ENCODE results near the gene SF3A2.

The SF3A2 gene

GRCh38 chr19:2289714-2290435 lies 53.3 kb downstream of the SF3A2 start:
- Histone ChIP-seq H3K79me2 (ENCODE audit: insufficient read depth, low read length) (no peaks in the 10 kb centered on the region), H4K20me1 (ENCODE audit: low read depth, low read length) (no peaks in the 10 kb centered on the region), H3K27ac (ENCODE audit: low read depth, low read length) (peak overlapping the region; percentile 75), H3F3A (ENCODE audit: insufficient read depth) (0 out of 2 replicates have a peak, but pooled peaks cover 3% of the 10 kb centered on the region), H3K27me3 (ENCODE audit: low read length) (no peaks in the 10 kb centered on the region), H2AFZ (ENCODE audit: low read depth, low read length, severe bottlenecking) (peak overlapping the region; percentile 12), H3K9me3 (ENCODE audit: insufficient read depth, low read length) (no peaks in the 10 kb centered on the region), H3K4me3 (ENCODE audit: insufficient read depth, low read length, poor library complexity, severe bottlenecking) (peak overlapping the region; percentile 52), H3K9me2 (replicated peaks; ENCODE audit: insufficient read depth, low read length) (no peaks in the 10 kb centered on the region), H3K4me2 (ENCODE audit: low read depth, low read length, poor library complexity, severe bottlenecking) (peak overlapping the region; percentile 68), H3K36me3 (ENCODE audit: low read length) (no peaks in the 10 kb centered on the region), H3K9ac (ENCODE audit: low read length) (peak overlapping the region; percentile 51)
- TF ChIP-seq EZH2phosphoT487 (conservative IDR thresholded peaks at IDR 0.05; ENCODE audit: low read length) (no peak), CTCF (IDR thresholded peaks at IDR 0.05; ENCODE audit: insufficient read depth, low read length, poor library complexity, severe bottlenecking) (no peak)

- Histone ChIP-seq H3K9me3 (ENCODE audit: insufficient read depth, low read length) (no peaks in the 10 kb centered on the region), H3K36me3 (ENCODE audit: low read length) (no peaks in the 10 kb centered on the region), H3F3A (ENCODE audit: insufficient read depth) (0 out of 2 replicates have a peak, but pooled peaks cover 3% of the 10 kb centered on the region), H3K79me2 (ENCODE audit: insufficient read depth, low read length) (no peaks in the 10 kb centered on the region), H2AFZ (ENCODE audit: low read depth, low read length, severe bottlenecking) (peak overlapping the region; percentile 12), H3K9me2 (replicated peaks; ENCODE audit: insufficient read depth, low read length) (no peaks in the 10 kb centered on the region), H3K27ac (ENCODE audit: low read depth, low read length) (peak overlapping the region; percentile 75), H3K27me3 (ENCODE audit: low read length) (no peaks in the 10 kb centered on the region), H4K20me1 (ENCODE audit: low read depth, low read length) (no peaks in the 10 kb centered on the region), H3K4me3 (ENCODE audit: insufficient read depth, low read length, poor library complexity, severe bottlenecking) (peak overlapping the region; percentile 52), H3K9ac (ENCODE audit: low read length) (peak overlapping the region; percentile 51), H3K4me2 (ENCODE audit: low read depth, low read length, poor library complexity, severe bottlenecking) (peak overlapping the region; percentile 68)
- TF ChIP-seq EZH2phosphoT487 (conservative IDR thresholded peaks at IDR 0.05; ENCODE audit: low read length) (no peak), CTCF (IDR thresholded peaks at IDR 0.05; ENCODE audit: insufficient read depth, low read length, poor library complexity, severe bottlenecking) (no peak)
These were observed 54.0 kb downstream of the SF3A2 start for GRCh38 chr19:2290441-2291184.

GRCh38 chr19:2291185-2291751 lies 54.6 kb downstream of the SF3A2 start:
- H3K27ac ChIP-seq (ENCODE audit: low read depth, low read length): no peak overlapping the region
- H3K4me3 ChIP-seq (ENCODE audit: insufficient read depth, low read length, poor library complexity, severe bottlenecking): no peak overlapping the region
- no peak for TF ChIP-seq CTCF (IDR thresholded peaks at IDR 0.05; ENCODE audit: insufficient read depth, low read length, poor library complexity, severe bottlenecking)
- no peak for TF ChIP-seq EZH2phosphoT487 (conservative IDR thresholded peaks at IDR 0.05; ENCODE audit: low read length)

More at GRCh38 chr19:2291185-2291751, 54.6 kb downstream of the SF3A2 start:
- Histone ChIP-seq H3K27me3 (ENCODE audit: low read length) (no peaks in the 10 kb centered on the region), H4K20me1 (ENCODE audit: low read depth, low read length) (no peaks in the 10 kb centered on the region), H2AFZ (ENCODE audit: low read depth, low read length, severe bottlenecking) (no peak overlapping the region), H3K79me2 (ENCODE audit: insufficient read depth, low read length) (no peaks in the 10 kb centered on the region), H3K4me2 (ENCODE audit: low read depth, low read length, poor library complexity, severe bottlenecking) (peak overlapping the region; percentile 68), H3F3A (ENCODE audit: insufficient read depth) (0 out of 2 replicates have a peak, but pooled peaks cover 3% of the 10 kb centered on the region), H3K9ac (ENCODE audit: low read length) (no peak overlapping the region), H3K36me3 (ENCODE audit: low read length) (no peaks in the 10 kb centered on the region), H3K9me3 (ENCODE audit: insufficient read depth, low read length) (no peaks in the 10 kb centered on the region), H3K9me2 (replicated peaks; ENCODE audit: insufficient read depth, low read length) (no peaks in the 10 kb centered on the region)

Data from SU-DHL-6 (cell line).